ENCODE data around the gene FMN2.

FMN2 gene

GRCh38 chr1:240091614-240092300 lies at the start of gene FMN2:
Gene FMN2 (plus strand): TSS chr1:240091883. CDS start chr1:240092110, 227 bp downstream.
- peak; percentile 74 to 93 (median 93) for DNase-seq

- no peak for DNase-seq
These were observed 47.1 kb upstream of the FMN2 start for GRCh38 chr1:240044620-240045019.

- no peak for DNase-seq
These were observed 45.7 kb upstream of the FMN2 start for GRCh38 chr1:240046000-240046399.

- no peak for DNase-seq
These were observed 37.5 kb upstream of the FMN2 start for GRCh38 chr1:240054109-240054701.

- peak in 1 of 3 experiments; percentile 41 for DNase-seq
These were observed 35.7 kb upstream of the FMN2 start for GRCh38 chr1:240055936-240056335.

- DNase-seq: peak in 2 of 3 experiments; percentile 2 to 65
These were observed 35.3 kb upstream of the FMN2 start for GRCh38 chr1:240056350-240056749.

- DNase-seq: no peak
These were observed 33.6 kb upstream of the FMN2 start for GRCh38 chr1:240058049-240058448.

GRCh38 chr1:240068961-240069360 lies 22.7 kb upstream of the FMN2 start:
- DNase-seq: no peak

GRCh38 chr1:240070188-240070587 lies 21.5 kb upstream of the FMN2 start:
- DNase-seq: no peak

GRCh38 chr1:240073097-240073496 lies 18.6 kb upstream of the FMN2 start:
- no peak for DNase-seq

GRCh38 chr1:240074422-240074821 lies 17.3 kb upstream of the FMN2 start:
- DNase-seq: no peak

GRCh38 chr1:240074908-240075307 lies 16.8 kb upstream of the FMN2 start:
- DNase-seq: no peak

GRCh38 chr1:240084337-240084736 lies 7.3 kb upstream of the FMN2 start:
- DNase-seq: no peak

GRCh38 chr1:240084749-240085148 lies 6.9 kb upstream of the FMN2 start:
- DNase-seq: no peak

GRCh38 chr1:240086726-240087125 lies 5.0 kb upstream of the FMN2 start:
- DNase-seq: no peak

GRCh38 chr1:240090014-240090413 lies 1.7 kb upstream of the FMN2 start:
- DNase-seq: peak; percentile 9 to 71 (median 52)

- DNase-seq: peak in 2 of 3 experiments; percentile 31 to 49
These were observed 604 bp upstream of the FMN2 start for GRCh38 chr1:240090957-240091600.

- DNase-seq: peak; percentile 25 to 84 (median 78)
These were observed 827 bp downstream of the FMN2 start for GRCh38 chr1:240092301-240093119.

GRCh38 chr1:240093120-240093961 lies 1.7 kb downstream of the FMN2 start:
- peak; percentile 19 to 78 (median 73) for DNase-seq

GRCh38 chr1:240094041-240094722 lies 2.5 kb downstream of the FMN2 start:
- peak in 1 of 3 experiments; percentile 68 for DNase-seq

GRCh38 chr1:240096974-240097373 lies 5.3 kb downstream of the FMN2 start:
- DNase-seq: no peak

GRCh38 chr1:240098534-240098933 lies 6.9 kb downstream of the FMN2 start:
- DNase-seq: no peak

All from NCI-H1417 (cell line).